Glomerular visceral epithelial cell (primary cell): Measurements from ENCODE around the gene OR5H2.
A peak's percentile ranks its signal among the peaks of the same experiment; 100 is the strongest.
"Not testable (repeated sequence)": the region's sequence is repeated elsewhere in the genome, so short reads cannot be mapped to it uniquely, and the experiment has no call there.

ENCODE experiments used
- DNase-seq: peaks from one replicate; pipeline ENCODE4 v3.0.0-alpha.2; 2016; ENCODE audit errors: extremely low spot score

The OR5H2 gene

GRCh38 chr3:98282205-98282604 is at the start of gene OR5H2:
OR5H2 (plus strand) TSS chr3:98282505; CDS start chr3:98282903, 398 bp downstream.
- DNase-seq: no peak

DNA sequence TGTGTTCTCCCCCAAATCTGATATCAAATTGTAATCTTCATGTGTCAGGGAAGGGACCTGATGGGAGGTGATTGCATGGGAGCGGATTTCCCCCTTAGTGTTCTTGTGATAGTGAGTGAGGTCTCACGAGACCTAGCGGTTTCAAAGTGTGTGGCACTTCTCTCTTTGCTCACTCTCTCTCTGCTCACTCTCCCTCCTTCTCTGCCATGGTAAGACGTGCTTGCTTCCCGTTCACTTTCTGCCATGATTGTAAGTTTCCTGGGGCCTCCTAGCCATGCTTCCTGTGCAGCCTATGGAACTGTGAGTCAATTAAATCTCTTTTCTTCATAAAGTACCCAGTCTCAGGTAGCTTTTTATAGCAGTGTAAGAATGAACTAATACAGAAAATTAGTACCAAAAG is 48.8 kb upstream of the OR5H2 start:
- no peak for DNase-seq

GRCh38 chr3:98240131-98240530 is 42.2 kb upstream of the OR5H2 start:
- DNase-seq: no peak

DNA sequence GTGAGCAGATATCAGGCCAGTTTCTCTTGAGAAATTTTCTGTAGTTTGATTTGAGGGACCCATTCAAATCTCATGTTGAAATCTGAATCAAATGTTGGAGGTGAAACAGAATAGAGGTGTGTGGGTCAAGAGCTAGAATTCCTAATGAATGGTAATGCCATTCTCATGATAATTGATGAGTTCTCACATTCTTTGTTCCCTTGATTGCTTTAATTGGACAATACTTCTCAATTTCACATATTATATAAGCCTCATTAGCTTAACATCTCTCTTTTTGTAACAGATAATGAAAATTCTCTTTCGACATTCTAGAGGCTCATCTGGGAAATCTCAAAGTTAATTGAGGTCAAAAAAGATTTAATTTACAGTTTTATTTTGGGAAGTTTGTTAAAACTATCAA is 40.1 kb upstream of the OR5H2 start:
- DNase-seq: no peak

DNA sequence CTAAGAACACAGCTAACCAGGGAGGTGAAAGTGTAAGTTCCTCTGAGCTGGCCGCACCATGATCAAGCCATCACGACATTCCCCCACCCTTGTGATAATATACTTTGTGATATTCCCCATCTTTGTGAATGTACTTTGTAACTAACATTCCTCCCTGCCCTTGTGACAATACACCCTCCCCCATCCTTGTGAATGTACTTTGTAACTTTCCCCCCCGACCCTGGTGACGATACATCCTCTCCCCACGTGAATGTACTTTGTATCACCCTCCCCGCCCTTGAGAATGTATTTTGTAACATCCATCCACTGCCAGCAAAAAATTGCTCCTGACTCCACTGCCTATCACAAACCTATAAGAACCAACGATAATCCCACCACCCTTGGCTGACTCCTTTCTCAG is 38.5 kb upstream of the OR5H2 start:
- DNase-seq: no peak

GRCh38 chr3:98246142-98246541 is 36.2 kb upstream of the OR5H2 start:
- DNase-seq: no peak

DNA sequence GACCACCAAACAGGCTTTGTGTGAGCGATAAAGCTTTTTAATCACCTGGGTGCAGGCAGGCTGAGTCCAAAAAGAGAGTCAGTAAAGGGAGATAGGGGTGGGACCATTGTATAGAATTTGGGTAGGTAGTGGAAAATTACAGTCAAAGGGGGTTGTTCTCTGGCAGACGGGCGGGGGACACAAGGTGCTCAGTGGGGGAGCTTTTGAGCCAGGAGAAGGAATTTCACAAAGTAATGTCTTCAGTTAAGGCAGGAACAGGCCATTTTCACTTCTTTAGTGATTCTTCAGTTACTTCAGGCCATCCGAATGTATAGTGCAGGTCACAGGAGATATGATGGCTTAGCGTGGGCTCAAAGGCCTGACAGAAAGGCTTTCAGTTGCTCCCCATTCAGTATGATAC is 26.3 kb upstream of the OR5H2 start:
- DNase-seq: not testable (repeated sequence)

DNA sequence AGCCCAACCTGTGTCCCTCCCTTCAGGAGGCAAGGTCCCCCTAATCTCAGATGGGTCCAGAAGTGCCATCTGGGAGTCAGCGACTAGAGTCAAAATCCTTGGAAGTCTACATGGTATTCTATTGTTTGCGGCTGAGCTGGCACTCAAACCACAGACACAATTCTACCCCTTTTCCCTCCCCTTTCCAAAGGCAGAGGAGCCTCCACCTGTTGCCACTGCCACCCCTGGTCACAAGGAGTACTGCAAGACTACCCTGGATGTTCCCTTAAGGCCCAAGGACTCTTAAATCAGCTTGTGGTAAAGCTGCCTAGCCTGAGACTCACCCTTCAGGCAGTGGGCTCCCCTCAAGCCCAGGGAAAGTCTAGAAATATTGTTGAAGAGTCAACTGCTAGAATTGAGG is 22.6 kb upstream of the OR5H2 start:
- DNase-seq: peak; percentile 2

GRCh38 chr3:98262046-98262445 is 20.3 kb upstream of the OR5H2 start:
- no peak for DNase-seq

GRCh38 chr3:98263944-98264343 is 18.4 kb upstream of the OR5H2 start, which contains the start of gene OR5H6:
OR5H6 (plus strand) TSS chr3:98264244; CDS start chr3:98264333, 89 bp downstream.
- no peak for DNase-seq

- no peak for DNase-seq
These were observed 12.5 kb upstream of the OR5H2 start for GRCh38 chr3:98269846-98270245.

GRCh38 chr3:98272126-98272525 is 10.2 kb upstream of the OR5H2 start:
- no peak for DNase-seq

- DNase-seq: no peak
These were observed 7.4 kb upstream of the OR5H2 start for GRCh38 chr3:98274914-98275313.

DNA sequence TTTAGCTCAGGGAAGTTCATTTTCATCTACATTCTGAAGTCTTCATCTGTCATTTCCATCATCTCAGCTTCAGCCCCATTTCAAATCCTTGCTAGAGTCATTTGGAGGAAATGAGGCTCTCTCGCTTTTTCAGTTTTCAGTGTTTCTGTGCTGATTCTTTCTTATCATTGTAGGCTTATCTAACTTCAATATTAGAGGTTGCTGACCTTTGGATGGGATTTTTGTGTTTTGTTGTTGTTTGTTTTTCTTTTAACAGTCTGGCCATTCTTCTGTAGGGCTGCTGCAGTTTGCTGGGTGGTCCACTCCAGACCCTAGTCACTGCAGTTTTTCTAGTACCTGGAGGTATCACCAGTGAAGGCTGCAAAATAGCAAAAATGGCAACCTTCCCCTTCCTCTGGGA is 8.6 kb downstream of the OR5H2 start:
- DNase-seq: no peak

DNA sequence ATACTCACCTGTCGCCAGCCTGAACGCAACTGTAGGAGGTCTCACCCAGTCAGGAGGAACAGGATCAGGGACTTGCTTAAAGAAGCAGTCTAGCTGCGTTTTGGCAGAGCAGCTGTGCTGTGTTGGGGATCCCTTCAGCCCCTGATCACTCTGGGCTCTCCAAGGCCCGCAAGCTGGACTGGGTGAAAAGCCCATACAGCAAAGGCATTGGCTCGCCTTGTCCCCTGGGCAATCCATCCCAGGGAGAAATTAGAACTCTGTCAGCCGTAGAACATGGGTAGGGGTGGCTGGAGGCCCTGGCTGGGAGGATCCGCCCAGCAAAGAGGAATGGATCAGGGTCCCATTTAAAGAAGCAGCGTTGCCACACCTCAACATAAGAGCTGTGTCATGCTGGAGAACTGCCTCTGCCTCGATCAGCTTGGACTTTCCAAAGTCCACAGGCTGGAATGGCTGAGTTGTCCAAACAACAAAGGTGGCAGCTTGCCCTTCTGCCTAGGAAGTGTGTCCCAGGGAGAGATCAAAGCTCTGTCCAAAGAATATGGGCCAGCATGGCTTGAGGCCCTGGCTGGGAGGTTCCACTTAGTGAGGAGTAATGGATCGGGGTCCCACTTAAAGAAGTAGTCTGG is 9.1 kb downstream of the OR5H2 start:
- DNase-seq: no peak

DNA sequence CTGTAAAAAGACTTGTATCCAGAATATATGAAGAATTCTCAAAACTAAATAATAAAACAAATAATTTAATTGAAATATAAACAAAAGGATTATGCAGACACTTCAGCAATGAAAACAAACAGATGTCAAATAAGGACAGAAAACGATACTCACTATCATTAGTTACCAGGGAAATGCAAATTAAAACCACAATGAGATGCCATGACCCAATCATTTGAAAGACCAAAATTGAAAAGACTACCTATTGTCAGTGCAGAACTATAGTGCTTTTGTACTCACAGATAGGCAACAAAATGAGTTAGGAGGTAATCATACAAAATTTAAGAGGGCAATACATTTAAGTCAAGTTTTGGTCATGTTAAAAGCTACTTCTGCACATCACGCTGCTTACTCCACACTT is 39.8 kb downstream of the OR5H2 start:
- no peak for DNase-seq

- no peak for DNase-seq
These were observed 40.4 kb downstream of the OR5H2 start for GRCh38 chr3:98322686-98323085.

- DNase-seq: no peak
These were observed 41.1 kb downstream of the OR5H2 start for GRCh38 chr3:98323425-98323824.

DNA sequence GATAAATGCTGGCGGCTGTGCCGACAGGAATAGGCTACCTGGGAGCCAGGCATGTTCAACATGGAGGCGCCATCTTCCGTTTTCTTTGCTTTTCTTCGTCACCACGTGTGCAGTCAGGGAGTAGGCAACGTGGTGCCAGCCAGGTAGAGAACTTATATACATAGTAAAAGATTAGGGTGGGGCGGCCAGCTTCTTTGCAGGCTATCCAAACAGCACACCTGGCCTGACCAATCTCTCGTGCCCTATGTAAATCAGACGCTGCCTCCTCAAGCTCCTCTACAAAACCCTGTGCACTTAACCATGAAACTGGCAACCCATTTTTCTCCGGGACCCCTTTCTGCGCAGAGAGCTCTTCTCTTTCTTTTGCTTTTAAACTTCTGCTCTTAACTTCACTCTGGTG is 42.8 kb downstream of the OR5H2 start:
- no peak for DNase-seq

GRCh38 chr3:98326105-98326893 is 44.0 kb downstream of the OR5H2 start:
- no peak for DNase-seq

- DNase-seq: no peak
These were observed 44.6 kb downstream of the OR5H2 start for GRCh38 chr3:98326945-98327344.

DNA sequence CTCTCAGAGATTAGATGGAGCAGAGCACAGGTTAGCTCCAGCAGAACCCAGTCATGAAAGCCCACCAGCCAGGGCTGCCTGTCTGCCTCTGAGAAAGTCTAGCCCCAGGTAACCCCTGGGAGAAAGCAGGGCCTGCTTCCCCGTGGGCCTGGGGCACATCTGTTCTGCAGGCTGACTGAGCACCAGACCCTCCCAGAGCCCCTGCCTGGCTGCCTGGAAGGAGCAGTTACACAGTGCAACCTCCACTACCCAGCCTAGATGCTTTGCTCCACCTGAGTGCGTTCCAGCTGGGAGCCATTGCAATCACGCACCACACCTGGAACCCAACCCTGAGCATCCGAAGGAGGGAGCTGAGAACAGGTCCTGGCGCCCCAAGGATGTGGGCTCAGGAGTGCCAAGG is 46.6 kb downstream of the OR5H2 start:
- no peak for DNase-seq

DNA sequence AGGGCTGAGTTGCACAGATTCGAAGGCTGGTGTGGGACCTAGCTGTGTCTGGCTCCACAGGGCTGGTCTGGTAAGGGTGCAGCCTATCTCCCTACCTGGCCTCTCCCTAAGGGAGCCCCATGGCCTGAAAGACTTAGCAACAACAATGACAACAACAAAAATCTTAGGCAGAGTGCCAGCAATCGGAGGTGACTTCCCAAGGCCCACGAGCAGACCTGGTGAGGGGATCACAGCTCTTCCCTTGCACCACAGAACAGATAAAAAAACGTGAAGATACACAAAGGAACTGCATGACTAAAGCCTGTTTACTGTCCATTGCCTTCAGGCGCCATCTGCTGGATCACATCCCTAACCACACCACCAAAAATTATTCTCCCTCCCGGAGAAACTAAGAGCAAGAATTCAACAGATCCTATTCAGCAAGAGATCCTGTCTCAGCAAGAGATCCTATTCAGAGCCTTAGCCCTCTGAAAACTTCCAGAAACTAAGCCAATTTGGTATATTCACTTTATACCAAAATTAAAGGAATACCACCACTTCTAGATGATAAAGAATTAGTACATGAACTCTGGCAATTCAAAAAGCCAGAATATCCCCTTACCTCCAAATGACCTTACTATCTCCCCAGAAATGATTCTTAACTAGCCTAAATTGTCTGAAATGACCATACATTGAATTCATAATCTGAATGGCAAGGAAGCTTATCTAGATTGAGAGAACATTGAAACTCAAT is 47.3 kb downstream of the OR5H2 start:
- peak; percentile 42 for DNase-seq
